IMR-90 (cell line): ENCODE results near the gene ZNF112. TPM values are rescaled to one million over a fixed set of nuclear protein-coding genes. Genes with fewer than 3 reads are reported as not detected.

Source experiments
- ATAC-seq: fragments of 200-7000 bp; cut with Tn5 transposase; 2 replicates; pipeline ENCODE4 v1.9.1; 2020; ENCODE audit warnings: low read depth, mild to moderate bottlenecking, moderate library complexity
- BruUV-seq: library from RNA; stranded (reverse); fragments of 400-500 nt; replicated peaks from 2 replicates; lab custom pipeline; 2021; lab: Mats Ljungman, UMichigan
- CTCF ChIA-PET: fragments of 300-600 bp; formaldehyde crosslinking; extraction: SDS; loops from one replicate; lab custom pipeline; 2021; ENCODE audit warnings: antibody characterized with exemption; lab: Yijun Ruan, JAX
- POLR2A ChIA-PET: fragments of 300-600 bp; sonication (Branson Sonifier 250); formaldehyde crosslinking; loops from one replicate; lab custom pipeline; 2022; ENCODE audit warnings: antibody characterized with exemption; ENCODE audit not compliant: unreplicated experiment; lab: Charles Lee
- DNase-seq: peaks from one replicate; pipeline ENCODE4 v3.0.0; 2013
- H2AFZ ChIP-seq: replicated peaks from 2 replicates; pipeline ENCODE3; 2013; ENCODE audit warnings: low read length, mild to moderate bottlenecking; ENCODE audit not compliant: poor library complexity
- H2AK5ac ChIP-seq: 2 replicates; pipeline ENCODE4 v1.6.1; 2013; ENCODE audit warnings: low read depth, low read length, inconsistent platforms
- H2AK9ac ChIP-seq: replicated peaks from 2 replicates; pipeline ENCODE3; 2013; ENCODE audit warnings: mild to moderate bottlenecking, low read depth, low read length, moderate library complexity; ENCODE audit not compliant: poor library complexity
- H2BK120ac ChIP-seq: 2 replicates; pipeline ENCODE4 v1.6.1; 2013; ENCODE audit warnings: low read depth, low read length, inconsistent platforms
- H2BK15ac ChIP-seq: 3 replicates; pipeline ENCODE4 v1.6.1; 2013; ENCODE audit warnings: low read depth, low read length, inconsistent platforms
- H2BK20ac ChIP-seq: 2 replicates; pipeline ENCODE4 v1.6.1; 2013; ENCODE audit warnings: low read depth, mild to moderate bottlenecking, inconsistent platforms, low read length, moderate library complexity
- H2BK5ac ChIP-seq: 2 replicates; pipeline ENCODE4 v1.6.1; 2013; ENCODE audit warnings: mild to moderate bottlenecking, low read depth, low read length, inconsistent platforms; ENCODE audit not compliant: poor library complexity, severe bottlenecking
- H3K14ac ChIP-seq: replicated peaks from 2 replicates; pipeline ENCODE4 v1.6.1; 2013; ENCODE audit warnings: low read depth, low read length, inconsistent platforms
- H3K18ac ChIP-seq: 2 replicates; pipeline ENCODE4 v1.6.1; 2013; ENCODE audit warnings: low read depth, low read length, control low read depth
- H3K23ac ChIP-seq: 2 replicates; pipeline ENCODE4 v1.6.1; 2013; ENCODE audit warnings: low read depth, low read length, inconsistent platforms
- H3K27ac ChIP-seq: 2 replicates; pipeline ENCODE4 v1.5.1; 2013; ENCODE audit warnings: mild to moderate bottlenecking, control low read depth, low read length; ENCODE audit not compliant: insufficient read depth
- H3K27me3 ChIP-seq: 2 replicates; pipeline ENCODE4 v1.6.1; 2013; ENCODE audit warnings: low read length; ENCODE audit not compliant: control insufficient read depth, insufficient read depth
- H3K36me3 ChIP-seq: 2 replicates; pipeline ENCODE4 v1.6.1; 2013; ENCODE audit warnings: low read length, mixed read lengths; ENCODE audit not compliant: control insufficient read depth, insufficient read depth
- H3K4ac ChIP-seq: 2 replicates; pipeline ENCODE4 v1.6.1; 2013; ENCODE audit warnings: low read depth, low read length, inconsistent platforms
- H3K4me1 ChIP-seq: 2 replicates; pipeline ENCODE4 v1.6.1; 2013; ENCODE audit warnings: low read length, mixed read lengths; ENCODE audit not compliant: control insufficient read depth, insufficient read depth
- H3K4me2 ChIP-seq: 2 replicates; pipeline ENCODE4 v1.6.1; 2013; ENCODE audit warnings: low read depth, mild to moderate bottlenecking, control low read depth, low read length, moderate library complexity
- H3K4me3 ChIP-seq: 2 replicates; pipeline ENCODE4 v1.5.1; 2013; ENCODE audit warnings: low read depth, mild to moderate bottlenecking, control low read depth, low read length, moderate library complexity; ENCODE audit not compliant: insufficient read depth
- H3K56ac ChIP-seq: 2 replicates; pipeline ENCODE4 v1.6.1; 2013; ENCODE audit warnings: low read length, inconsistent platforms; ENCODE audit not compliant: insufficient read depth; ENCODE audit errors: extremely low read depth
- H3K79me1 ChIP-seq, 2 experiments: 2 replicates each; pipeline ENCODE4 v1.6.1; 2013; ENCODE audit warnings: low read length in 2 of 2, inconsistent platforms in 1 of 2, low read depth in 1 of 2
- H3K9ac ChIP-seq: 2 replicates; pipeline ENCODE4 v1.6.1; 2013; ENCODE audit warnings: low read depth, low read length, control low read depth
- H3K9me1 ChIP-seq: 2 replicates; pipeline ENCODE4 v1.6.1; 2013; ENCODE audit warnings: low read length, inconsistent platforms; ENCODE audit not compliant: insufficient read depth
- H3K9me3 ChIP-seq: 2 replicates; pipeline ENCODE4 v1.6.1; 2013; ENCODE audit warnings: low read length; ENCODE audit not compliant: control insufficient read depth, insufficient read depth
- H4K20me1 ChIP-seq: 2 replicates; pipeline ENCODE4 v1.6.1; 2013; ENCODE audit warnings: low read length, inconsistent platforms; ENCODE audit not compliant: insufficient read depth
- H4K5ac ChIP-seq: 2 replicates; pipeline ENCODE4 v1.6.1; 2013; ENCODE audit warnings: mild to moderate bottlenecking, low read depth, low read length, control low read depth
- H4K8ac ChIP-seq, 2 experiments: 2 replicates each; pipeline ENCODE4 v1.6.1; 2013; ENCODE audit warnings: low read depth in 2 of 2, low read length in 2 of 2, control low read depth in 1 of 2, inconsistent platforms in 1 of 2
- H4K91ac ChIP-seq: 2 replicates; pipeline ENCODE4 v1.6.1; 2013; ENCODE audit warnings: low read depth, low read length, inconsistent platforms; ENCODE audit not compliant: insufficient read depth
- CEBPB ChIP-seq: IDR thresholded peaks from 2 replicates; pipeline ENCODE4 v1.6.1; 2012; ENCODE audit warnings: low read depth, low read length, improper control_type of control experiment
- CTCF ChIP-seq: conservative IDR thresholded peaks from 2 replicates; pipeline ENCODE4 v1.5.1; 2012; ENCODE audit warnings: mild to moderate bottlenecking, low read depth, low read length, improper control_type of control experiment
- MAFK ChIP-seq: IDR thresholded peaks from 2 replicates; pipeline ENCODE4 v1.6.1; 2012; ENCODE audit warnings: low read depth, low read length, improper control_type of control experiment
- MXI1 ChIP-seq: IDR thresholded peaks from 2 replicates; pipeline ENCODE4 v1.6.1; 2012; ENCODE audit warnings: low read depth, mild to moderate bottlenecking, low read length, moderate library complexity, borderline replicate concordance
- NFE2L2 ChIP-seq: fragments of 150-350 bp; IDR thresholded peaks from 2 replicates; pipeline ENCODE4 v1.6.1; 2016; ENCODE audit warnings: low read depth, mild to moderate bottlenecking, low read length
- RCOR1 ChIP-seq: IDR thresholded peaks from 2 replicates; pipeline ENCODE4 v1.6.1; 2012; ENCODE audit warnings: mild to moderate bottlenecking, low read length, improper control_type of control experiment; ENCODE audit not compliant: insufficient replicate concordance
- WGBS, 2 experiments: methylation state at CpG; one replicate each; pipeline versions ENCODE4 v1.1.5 to v1.1.7; 2013; ENCODE audit warnings: missing lambda C conversion rate in 2 of 2; ENCODE audit not compliant: insufficient read length in 1 of 2; ENCODE audit errors: extremely low coverage in 2 of 2; 5-methylcytosine and 5-hydroxymethylcytosine counted together
- dilution Hi-C: fragments of 300-500 bp; cut with HindIII; formaldehyde crosslinking; loops from one replicate; pipeline ENCODE4 v1.14.3; 2018; ENCODE audit warnings: low sequenced_read_pairs; ENCODE audit not compliant: unreplicated experiment
- in situ Hi-C: fragments of 300-500 bp; cut with MboI; formaldehyde crosslinking; loops from 3 replicates; pipeline ENCODE4 v1.14.3; 2019; ENCODE audit warnings: low sequenced_read_pairs, inconsistent platforms, mixed read lengths
- intact Hi-C: fragments of 100-400 bp; cut with micrococcal nuclease; formaldehyde crosslinking; loops from 2 replicates; pipeline ENCODE4 v1.10.0; 2022
- polyA plus RNA-seq, 3 experiments: library from polyadenylated mRNA; depleted of rRNA; stranded (reverse); fragments of >200 nt; gene quantifications; 2 replicates each; pipeline ENCODE4 v1.2.3, GENCODE V29; 2012; ENCODE audit warnings: low replicate concordance in 1 of 3
- total RNA-seq: library from RNA; depleted of rRNA; stranded (reverse); fragments of >200 nt; gene quantifications from 2 replicates; pipeline ENCODE4 v1.2.3, GENCODE V29; 2012

Gene ZNF112
- total and polyA plus RNA-seq, 2 of the 4 experiments (the other 2 are of a cell fraction): 2.1 to 7.7 TPM

DNA sequence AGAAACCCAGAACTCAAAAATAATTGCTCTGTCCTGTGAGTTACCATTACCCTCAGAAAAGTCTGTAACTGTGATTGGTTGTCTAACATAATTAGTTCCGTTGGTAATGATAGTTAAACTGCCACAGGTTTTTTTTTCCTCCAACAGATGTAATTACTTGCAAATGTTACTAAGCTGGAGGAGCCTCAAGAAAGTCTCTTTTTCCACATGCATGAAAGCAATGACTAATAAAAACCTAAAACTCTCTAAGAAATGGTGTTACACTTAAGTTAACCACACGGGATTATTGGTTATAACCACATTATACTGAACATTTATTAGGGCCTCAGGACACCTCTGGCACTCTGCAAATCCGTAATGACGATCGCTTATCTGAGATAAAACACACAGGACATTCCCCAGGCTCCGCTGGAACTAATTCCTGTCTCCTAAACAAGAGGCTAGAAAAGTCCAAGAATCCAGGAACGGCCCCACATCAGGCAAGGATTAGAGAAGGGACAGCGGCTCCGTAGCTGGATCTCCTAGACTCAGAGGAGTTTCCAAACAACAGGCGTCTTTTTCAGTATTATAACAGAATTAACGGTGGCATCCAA lies 52.4 kb downstream of the ZNF112 start:
- H3K4me2 ChIP-seq: peak overlapping the region; percentile 76
- H3K36me3 ChIP-seq: peaks cover 8% of the 10 kb centered on the region
- H4K5ac ChIP-seq: no peak overlapping the region
- H3K18ac ChIP-seq: no peak overlapping the region
- WGBS, 2 experiments: 0% methylated on average over 5 of the region's 11 CpGs; no CpG with 5 or more reads in 1 of the 2 experiments
- peak overlapping the region; percentile 88 for H3K9ac ChIP-seq
- H3K27ac ChIP-seq: peak overlapping the region; percentile 86
- H2BK20ac ChIP-seq: no peak overlapping the region
- H3K9me3 ChIP-seq: no peaks in the 10 kb centered on the region
- H3K56ac ChIP-seq: peak overlapping the region; percentile 86
- 0 out of 2 replicates have a peak overlapping the region, but pooled peaks have one; percentile 34 for H4K91ac ChIP-seq
- DNase-seq (peak; percentile 3), ATAC-seq (peak; percentile 36)
- H3K79me1 ChIP-seq: peaks cover 4 to 8% of the 10 kb centered on the region in 2 experiments; a peak in 2 of 4 replicates
- H2AFZ ChIP-seq: peak overlapping the region; percentile 95
- ChIA-PET CTCF (no interaction called here), POLR2A (interaction anchor here (0.6 kb wide), 1 partner anchor 206 kb away, joined by 4 read pairs; no protein-coding TSS in a partner anchor)
- peak overlapping the region; percentile 81; the same call in 1 of the 2 replicates for H3K4ac ChIP-seq
- no peak overlapping the region; the same call in 2 of the 3 replicates for H2BK15ac ChIP-seq
- H3K27me3 ChIP-seq: no peaks in the 10 kb centered on the region
- peak overlapping the region; percentile 51 for H2BK5ac ChIP-seq
- H3K9me1 ChIP-seq: peaks cover 3% of the 10 kb centered on the region; the same call in 1 of the 2 replicates
- peaks cover 3% of the 10 kb centered on the region; the same call in 1 of the 2 replicates for H3K4me1 ChIP-seq
- no peak overlapping the region for H2AK5ac ChIP-seq
- intact Hi-C loops (loop anchor here (5.0 to 10.0 kb wide), 2 partner anchors 92 to 139 kb away; partner anchors contain the start of genes ZNF226 and ZNF227), in situ Hi-C loops (no loop called here), dilution Hi-C loops (no loop called here)
- H3K4me3 ChIP-seq: peak overlapping the region; percentile 74
- peak overlapping the region; percentile 38 to 78; a peak in 3 of 4 replicates for H4K8ac ChIP-seq
- peak overlapping the region; percentile 49; the same call in 1 of the 2 replicates for H3K14ac ChIP-seq
- peak overlapping the region; percentile 32 for H2AK9ac ChIP-seq
- H4K20me1 ChIP-seq: no peaks in the 10 kb centered on the region; the same call in 1 of the 2 replicates
- no TSS peak for BruUV-seq
- TF ChIP-seq CEBPB (no peak), RCOR1 (no peak), NFE2L2 (no peak), MAFK (no peak), MXI1 (no peak), CTCF (no peak)
- H3K23ac ChIP-seq: peak overlapping the region; percentile 82; the same call in 1 of the 2 replicates
- no peak overlapping the region for H2BK120ac ChIP-seq
